NCI-H2029 (cell line): ENCODE data around the gene DBF4B.

Experiments used
- DNase-seq: peaks from one replicate; lab custom pipeline; 2025; lab: John Stamatoyannopoulos, UW

DBF4B gene

GRCh38 chr17:44777394-44778348 lies 69.2 kb downstream of the DBF4B start:
- DNase-seq: no peak

GRCh38 chr17:44778656-44779210 lies 70.3 kb downstream of the DBF4B start:
- DNase-seq: no peak

- peak; percentile 15 for DNase-seq
Observed at GRCh38 chr17:44779211-44780025, 71.0 kb downstream of the DBF4B start.

GRCh38 chr17:44780161-44780560 lies 71.7 kb downstream of the DBF4B start:
- DNase-seq: no peak

- no peak for DNase-seq
Observed at GRCh38 chr17:44780845-44781480, 72.5 kb downstream of the DBF4B start.

- no peak for DNase-seq
Observed at GRCh38 chr17:44781551-44782325, 73.3 kb downstream of the DBF4B start.

- DNase-seq: no peak
Observed at GRCh38 chr17:44782326-44782850, 73.9 kb downstream of the DBF4B start.

GRCh38 chr17:44785921-44786320 lies 77.5 kb downstream of the DBF4B start:
- no peak for DNase-seq

- DNase-seq: no peak
Observed at GRCh38 chr17:44786551-44787081, 78.2 kb downstream of the DBF4B start.

GRCh38 chr17:44787271-44787940 lies 78.9 kb downstream of the DBF4B start:
- DNase-seq: no peak

DNA sequence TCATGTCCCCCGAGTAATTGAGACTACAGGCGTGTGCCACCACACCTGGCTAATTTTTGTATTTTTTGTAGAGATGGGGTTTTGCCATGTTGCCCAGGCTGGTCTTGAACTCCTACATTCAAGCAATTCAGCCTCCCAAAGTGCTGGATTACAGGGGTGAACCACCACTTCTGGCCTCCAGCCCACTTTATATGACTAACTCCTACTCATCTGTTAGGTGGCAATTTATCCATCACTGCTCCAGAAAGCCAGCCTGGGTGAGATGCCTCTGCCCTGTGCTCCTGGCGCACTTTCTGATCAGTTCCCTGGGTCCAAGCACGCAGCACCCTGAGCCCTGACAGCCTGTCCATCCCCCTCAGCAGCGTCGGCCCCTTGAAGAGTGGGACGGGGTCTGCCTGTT lies 79.7 kb downstream of the DBF4B start:
- DNase-seq: no peak

- DNase-seq: no peak
Observed at GRCh38 chr17:44792276-44792675, 83.8 kb downstream of the DBF4B start.

GRCh38 chr17:44793885-44794842 lies 85.7 kb downstream of the DBF4B start:
- DNase-seq: no peak

GRCh38 chr17:44794851-44795413 lies 86.5 kb downstream of the DBF4B start:
- DNase-seq: no peak

DNA sequence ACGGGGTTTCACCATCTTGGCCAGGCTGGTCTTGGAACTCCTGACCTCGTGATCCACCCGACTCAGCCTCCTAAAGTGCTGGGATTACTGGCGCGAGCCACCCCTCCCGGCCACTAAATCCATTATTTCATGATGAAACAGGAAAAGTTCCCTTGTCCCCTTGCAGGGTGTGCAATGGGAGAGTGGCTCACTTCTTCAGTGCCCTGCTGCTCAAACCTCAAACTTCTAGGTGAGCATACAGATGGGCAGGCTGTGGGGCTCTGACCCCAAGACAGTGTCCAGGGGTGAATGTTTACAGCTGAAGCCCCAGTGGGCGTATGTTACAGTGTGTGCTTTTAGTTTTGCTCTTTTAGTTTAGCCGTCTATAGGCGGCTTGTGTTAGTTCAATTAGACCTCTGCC lies 87.0 kb downstream of the DBF4B start:
- DNase-seq: no peak

DNA sequence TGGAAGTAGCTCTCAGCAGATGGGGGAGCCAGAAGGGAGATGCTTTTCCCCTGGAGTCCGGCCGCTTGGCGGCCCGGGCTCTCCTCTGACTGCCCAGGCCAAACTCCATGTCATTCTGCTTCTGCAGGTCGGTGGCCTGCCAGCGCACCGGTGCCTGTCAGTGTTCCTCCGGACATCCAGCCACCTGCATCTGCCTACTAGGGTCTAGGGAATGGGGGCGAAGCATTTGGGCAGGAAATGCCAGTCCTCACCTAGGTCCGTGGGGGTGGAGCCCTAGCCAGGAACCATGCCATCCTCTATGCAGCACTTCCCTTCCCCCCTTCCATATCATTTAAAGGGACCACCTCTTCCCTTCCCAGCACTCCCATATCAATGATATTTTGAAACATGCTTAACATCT lies 87.5 kb downstream of the DBF4B start:
- DNase-seq: no peak

- no peak for DNase-seq
Observed at GRCh38 chr17:44796731-44797130, 88.3 kb downstream of the DBF4B start.

DNA sequence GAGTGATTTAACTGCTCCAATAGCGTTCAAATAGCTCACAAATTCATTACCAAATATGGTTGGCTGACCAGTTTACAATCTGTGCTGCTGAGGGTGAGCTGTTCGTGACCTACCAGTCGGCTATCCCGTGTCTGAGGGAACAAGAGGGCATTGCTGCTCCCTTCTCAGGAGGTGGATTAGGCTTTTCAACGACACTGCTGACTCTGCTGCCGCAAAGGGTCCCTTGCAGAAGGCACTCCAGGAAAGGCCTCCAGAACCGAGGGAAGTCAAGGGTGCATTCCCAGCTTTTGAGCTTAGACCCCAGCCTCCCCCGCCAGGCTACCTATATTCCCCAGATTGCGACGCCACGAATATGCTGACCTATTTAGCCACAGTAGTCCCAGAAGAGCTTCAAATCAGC lies 89.3 kb downstream of the DBF4B start:
- no peak for DNase-seq

DNA sequence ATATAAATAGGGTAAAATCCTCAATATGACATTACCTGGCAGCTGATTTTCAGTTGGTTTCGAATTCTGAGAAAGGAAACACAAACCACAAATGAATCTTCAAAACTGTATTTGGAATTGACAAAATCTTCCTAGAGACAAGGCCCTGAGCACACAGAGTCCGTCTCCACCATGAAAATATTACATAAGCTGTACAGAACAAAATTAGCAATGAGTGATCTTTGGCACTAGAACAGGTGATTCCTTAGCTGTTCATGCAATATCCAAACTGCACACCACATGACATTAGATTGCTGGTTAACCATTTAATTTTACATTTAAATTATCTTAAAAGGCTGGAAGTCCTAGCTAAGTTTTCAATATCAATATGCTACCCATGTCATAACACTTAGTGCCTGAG lies 89.9 kb downstream of the DBF4B start:
- DNase-seq: no peak
